HG02642 (cell line): ENCODE data around the gene DUS1L.

Experiments used
- ATAC-seq: cut with Tn5 transposase; IDR thresholded peaks from one replicate; pipeline ENCODE4 v1.9.1; 2021; ENCODE audit warnings: mild to moderate bottlenecking; ENCODE audit not compliant: unreplicated experiment, poor library complexity

Gene DUS1L

GRCh38 chr17:82065638-82066303, at the start of gene DUS1L:
Gene DUS1L, minus strand, starts transcription at chr17:82065804. Its CDS starts 745 bp downstream, at chr17:82065059.
- ATAC-seq, result peak; percentile 76

DNA sequence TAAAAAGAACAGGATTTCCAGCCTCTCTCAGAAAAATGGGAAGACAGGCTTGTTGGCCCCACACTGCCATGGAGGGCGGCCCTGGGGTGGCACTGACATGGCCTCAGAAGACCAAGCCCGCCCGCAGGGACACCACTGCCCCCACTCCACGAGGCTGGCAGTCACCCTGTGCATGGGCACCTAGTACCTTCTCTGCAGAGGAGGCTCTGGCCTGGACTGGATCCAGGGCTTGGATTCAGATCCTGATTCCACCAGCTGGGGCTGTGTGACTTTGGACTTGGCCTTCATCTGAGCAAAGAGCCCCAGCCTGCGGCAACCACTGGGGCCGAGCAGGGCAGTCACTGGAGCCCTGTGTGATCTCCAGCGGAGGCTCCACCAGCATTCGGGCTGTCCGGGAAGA, 49.3 kb upstream of the DUS1L start:
- no peak for ATAC-seq

- no peak for ATAC-seq
These were observed 48.8 kb upstream of the DUS1L start for GRCh38 chr17:82114447-82114846.

DNA sequence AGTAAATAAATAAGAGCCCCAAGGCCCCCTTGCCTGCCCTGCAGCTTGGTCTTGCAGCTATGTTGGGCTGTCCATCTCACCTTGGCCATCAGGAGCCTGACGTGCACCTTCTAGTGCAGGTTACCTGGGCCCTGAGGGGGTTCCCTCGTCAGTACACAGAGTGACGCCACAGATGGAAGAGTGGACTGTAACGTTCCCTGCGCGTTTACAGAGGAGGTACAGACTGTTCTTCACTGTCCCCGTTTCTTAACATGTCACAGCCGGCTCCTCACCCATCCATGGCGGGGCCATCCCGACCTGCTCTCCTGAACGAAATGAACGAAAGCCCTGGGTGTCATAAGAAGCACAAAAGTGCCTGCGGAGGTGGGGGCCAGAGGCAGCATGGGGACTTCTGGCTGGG, 48.3 kb upstream of the DUS1L start:
- ATAC-seq, result no peak

DNA sequence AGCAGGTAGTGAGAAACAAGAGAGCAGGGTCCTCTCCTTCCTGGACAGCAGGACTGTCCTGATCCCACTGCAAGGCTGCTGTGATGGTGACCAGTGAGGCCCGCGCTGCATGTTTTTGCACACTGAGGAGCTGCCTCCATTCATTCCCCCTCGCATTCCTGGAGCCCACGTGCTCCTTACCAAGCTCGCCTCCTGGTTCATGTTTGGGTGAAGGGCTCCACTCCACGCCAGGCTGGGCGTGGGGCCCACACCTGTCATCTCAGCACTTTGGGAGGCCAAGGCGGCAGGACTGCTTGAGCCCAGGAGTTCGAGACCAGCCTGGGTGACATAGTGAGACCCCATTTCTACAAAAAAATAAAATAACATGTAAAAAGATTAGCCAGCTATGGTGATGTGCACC, 47.8 kb upstream of the DUS1L start:
- ATAC-seq, result no peak

GRCh38 chr17:82112914-82113311, 47.3 kb upstream of the DUS1L start:
- ATAC-seq, result no peak

DNA sequence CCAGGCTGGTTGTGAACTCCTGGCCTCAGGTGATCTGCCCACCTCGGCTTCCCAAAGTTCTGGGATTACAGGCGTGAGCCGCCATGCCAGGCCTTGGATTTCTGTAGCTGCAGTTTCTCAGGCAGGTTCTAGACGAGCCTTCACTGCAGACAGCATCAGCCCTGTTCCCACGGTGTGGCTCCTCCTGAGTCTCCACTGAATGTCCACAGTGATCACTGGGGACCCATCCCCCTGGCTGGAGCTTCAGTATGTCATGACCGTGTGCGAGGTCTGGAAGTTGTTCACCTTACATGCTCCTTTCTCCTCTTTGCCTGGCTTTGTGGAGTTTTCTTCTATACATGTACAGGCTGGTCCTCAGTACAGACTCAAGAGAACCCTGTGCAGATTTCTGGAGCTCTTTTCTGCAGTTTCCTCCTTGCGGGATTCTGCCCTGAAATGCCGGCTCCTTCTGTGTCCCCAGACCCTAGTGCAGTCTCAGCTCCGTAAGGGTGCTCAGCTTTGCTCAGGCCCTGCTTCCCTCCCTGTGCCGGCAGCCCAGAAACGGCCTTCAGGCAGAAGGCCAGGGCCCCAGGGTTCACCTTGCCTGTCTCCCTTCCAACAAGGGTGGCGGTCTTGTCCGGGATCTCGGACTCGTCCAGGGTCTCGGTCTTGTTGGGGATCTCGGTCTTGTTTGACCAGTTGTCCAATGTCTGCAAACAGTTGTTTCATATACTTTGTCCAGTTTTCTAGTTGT, 46.7 kb upstream of the DUS1L start:
- no peak for ATAC-seq

DNA sequence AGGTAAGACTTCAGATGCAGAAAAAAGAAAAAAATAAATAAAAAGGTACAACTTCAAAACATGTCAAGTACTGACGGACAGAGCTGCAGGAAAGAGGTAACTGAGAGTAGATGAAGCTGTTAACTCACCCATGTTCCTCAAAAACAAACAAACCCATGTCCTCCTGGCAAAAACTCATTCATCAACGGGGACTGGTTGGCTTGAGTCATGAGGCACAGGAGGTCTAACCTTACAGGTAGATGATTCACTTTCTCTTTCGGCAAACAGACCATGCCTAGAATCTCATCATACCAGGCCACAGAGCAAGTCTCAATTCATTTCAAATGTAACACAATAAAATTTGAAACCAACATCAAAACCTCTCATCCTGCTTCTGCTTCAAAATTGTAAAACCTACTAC, 44.7 kb upstream of the DUS1L start:
- no peak for ATAC-seq

- no peak for ATAC-seq
These were observed 43.4 kb upstream of the DUS1L start for GRCh38 chr17:82108961-82109475.

GRCh38 chr17:82108496-82108945, 42.9 kb upstream of the DUS1L start:
- ATAC-seq, result no peak

GRCh38 chr17:82108038-82108437, 42.4 kb upstream of the DUS1L start:
- no peak for ATAC-seq

GRCh38 chr17:82107341-82107860, 41.8 kb upstream of the DUS1L start:
- ATAC-seq, result no peak

GRCh38 chr17:82106688-82107305, 41.2 kb upstream of the DUS1L start:
- ATAC-seq, result peak; percentile 15

DNA sequence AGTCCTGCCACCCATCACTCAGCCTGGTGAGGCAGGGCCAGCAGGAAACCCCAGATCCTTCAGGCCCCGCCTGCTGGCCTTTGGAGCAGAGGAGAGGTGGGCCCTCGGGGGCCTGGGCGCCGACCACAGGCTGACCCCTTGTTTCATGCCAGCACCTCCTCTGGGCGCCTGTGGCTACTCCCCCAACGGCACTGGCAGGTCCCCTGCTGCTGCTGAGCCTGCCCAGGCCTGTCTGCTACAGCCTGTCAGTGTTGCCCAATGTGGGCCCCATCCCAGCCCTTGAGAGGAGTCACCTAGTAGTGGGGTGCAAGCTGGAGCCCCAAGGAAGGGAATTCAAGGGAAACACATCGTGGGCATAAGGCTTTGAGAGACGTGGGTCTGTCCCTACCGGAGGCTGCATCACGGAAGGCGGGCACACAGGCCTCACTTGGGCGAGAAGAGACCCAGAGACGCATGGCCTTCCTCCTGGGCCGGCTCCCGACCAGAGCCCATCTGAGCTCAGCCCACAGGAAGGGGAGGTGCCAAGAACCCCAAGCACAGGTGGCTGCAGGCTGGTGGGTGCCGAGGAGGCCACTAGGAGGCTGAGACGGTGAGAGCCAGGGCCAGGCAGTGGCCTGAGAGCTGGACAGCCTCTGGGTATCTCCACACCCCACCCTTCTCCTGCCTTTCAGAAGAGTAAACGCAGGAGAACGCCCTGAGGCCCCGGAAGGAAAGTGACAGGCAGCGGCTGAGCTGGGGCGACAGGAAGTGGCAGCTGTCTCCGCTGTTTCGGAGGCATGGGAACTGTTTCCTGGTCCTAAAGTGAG, 40.5 kb upstream of the DUS1L start:
- ATAC-seq, result peak; percentile 80

- no peak for ATAC-seq
These were observed 39.8 kb upstream of the DUS1L start for GRCh38 chr17:82105417-82105881.

DNA sequence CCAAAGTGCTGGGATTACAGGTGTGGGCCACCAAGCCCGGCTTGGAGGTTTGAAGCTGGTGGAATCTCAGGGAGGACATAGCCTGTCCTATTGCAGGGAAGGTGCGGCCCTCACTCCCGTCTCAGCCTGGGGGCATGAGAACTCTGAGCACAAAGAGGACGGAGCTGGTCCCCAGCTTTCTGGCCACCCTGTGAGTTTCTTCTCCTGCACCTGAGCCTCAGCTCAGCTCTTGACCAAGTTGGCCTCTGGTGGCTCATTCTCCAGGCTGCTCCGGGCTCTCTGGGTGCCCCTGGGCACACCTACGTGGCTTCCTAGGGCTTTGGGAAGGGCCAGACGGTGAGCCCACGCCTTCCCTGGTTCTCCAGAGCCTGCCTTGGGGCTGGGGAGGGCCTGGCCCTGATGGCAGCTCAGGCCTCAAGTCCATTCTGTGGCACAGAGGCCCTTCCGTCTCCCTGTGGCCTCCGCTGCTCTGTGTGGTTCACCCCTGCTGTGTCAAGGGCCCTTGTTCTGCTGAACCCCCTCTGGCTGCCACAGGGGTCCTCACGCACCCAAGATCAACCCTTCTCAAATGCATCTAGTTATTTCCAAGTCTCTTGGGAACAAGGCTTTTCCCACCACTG, 39.3 kb upstream of the DUS1L start:
- ATAC-seq, result no peak

- ATAC-seq, result no peak
These were observed 38.2 kb upstream of the DUS1L start for GRCh38 chr17:82103553-82104451.

GRCh38 chr17:82101767-82102679, 36.4 kb upstream of the DUS1L start:
- ATAC-seq, result no peak
